AG08396 (cell line): Measurements from ENCODE around the gene MCL1.
A peak's percentile ranks its signal among the peaks of the same experiment; 100 is the strongest.

Experiments
- DNase-seq: peaks from one replicate; pipeline ENCODE4 v3.0.0; 2012; ENCODE audit warnings: low spot score, mixed read lengths

Gene MCL1

GRCh38 chr1:150555971-150556865 is 23.2 kb downstream of the MCL1 start:
- DNase-seq, result no peak

- DNase-seq, result no peak
Measured at GRCh38 chr1:150555198-150555970, 24.0 kb downstream of the MCL1 start.

GRCh38 chr1:150554086-150554452 is 25.3 kb downstream of the MCL1 start:
- no peak for DNase-seq

- no peak for DNase-seq
Measured at GRCh38 chr1:150553392-150554085, 25.9 kb downstream of the MCL1 start.

GRCh38 chr1:150552911-150553289 is 26.5 kb downstream of the MCL1 start:
- DNase-seq, result no peak

- DNase-seq, result peak; percentile 91
Measured at GRCh38 chr1:150552128-150552910, 27.1 kb downstream of the MCL1 start.

GRCh38 chr1:150551784-150552127 is 27.7 kb downstream of the MCL1 start:
- DNase-seq, result no peak

- DNase-seq, result no peak
Measured at GRCh38 chr1:150551051-150551783, 28.2 kb downstream of the MCL1 start.

- DNase-seq, result no peak
Measured at GRCh38 chr1:150550222-150551050, 29.0 kb downstream of the MCL1 start.

- peak; percentile 75 for DNase-seq
Measured at GRCh38 chr1:150549496-150550221, 29.8 kb downstream of the MCL1 start.

GRCh38 chr1:150548632-150549495 is 30.5 kb downstream of the MCL1 start, which contains the start of gene ADAMTSL4:
Gene ADAMTSL4, plus strand, starts transcription at chr1:150549408. Its CDS starts 2,881 bp downstream, at chr1:150552289.
- peak; percentile 83 for DNase-seq

- no peak for DNase-seq
Measured at GRCh38 chr1:150548324-150548631, 31.1 kb downstream of the MCL1 start.

- DNase-seq, result no peak
Measured at GRCh38 chr1:150546294-150546937, 33.0 kb downstream of the MCL1 start.

- DNase-seq, result no peak
Measured at GRCh38 chr1:150545486-150546032, 33.9 kb downstream of the MCL1 start.

- peak; percentile 4 for DNase-seq
Measured at GRCh38 chr1:150544204-150544603, 35.2 kb downstream of the MCL1 start.

GRCh38 chr1:150543500-150544143 is 35.8 kb downstream of the MCL1 start:
- peak; percentile 57 for DNase-seq
